ENCODE data around the gene ZBTB43.

Gene ZBTB43

GRCh38 chr9:126796758-126797157 lies 8.1 kb upstream of the ZBTB43 start:
- Histone ChIP-seq H3K9ac (ENCODE audit: low read depth, low read length) (no peak overlapping the region), H3K4me2 (ENCODE audit: insufficient read depth, low read length) (no peak overlapping the region), H3K27ac (ENCODE audit: low read length) (no peak overlapping the region), H3K9me3 (ENCODE audit: insufficient read depth, low read length, severe bottlenecking) (peaks cover 2% of the 10 kb centered on the region), H2AFZ (ENCODE audit: low read depth, low read length) (no peak overlapping the region), H3K4me3 (ENCODE audit: low read depth in 1 of 2, low read length in 2 of 2) (no peak overlapping the region), H3K27me3 (ENCODE audit: insufficient read depth, low read length, poor library complexity) (peaks cover 6% of the 10 kb centered on the region), H3K4me1 (ENCODE audit: insufficient read depth, low read length) (no peaks in the 10 kb centered on the region), H3K79me2 (ENCODE audit: insufficient read depth, low read length) (no peaks in the 10 kb centered on the region), H4K20me1 (ENCODE audit: insufficient read depth, low read length) (no peaks in the 10 kb centered on the region), H3K36me3 (ENCODE audit: insufficient read depth, low read length) (no peaks in the 10 kb centered on the region)
- ATAC-seq (ENCODE audit: insufficient read depth, low read depth): no peak
- no peak for TF ChIP-seq CTCF (IDR thresholded peaks at IDR 0.05; ENCODE audit: borderline replicate concordance, extremely low read depth, low read length, poor library complexity, severe bottlenecking)
- no peak for TF ChIP-seq EZH2 (IDR thresholded peaks at IDR 0.05; ENCODE audit: borderline replicate concordance, low read depth, low read length, severe bottlenecking)
- no peak for DNase-seq

- TF ChIP-seq EZH2 (IDR thresholded peaks at IDR 0.05; ENCODE audit: borderline replicate concordance, low read depth, low read length, severe bottlenecking) (no peak), CTCF (IDR thresholded peaks at IDR 0.05; ENCODE audit: borderline replicate concordance, extremely low read depth, low read length, poor library complexity, severe bottlenecking) (no peak)
- Histone ChIP-seq H3K9ac (ENCODE audit: low read depth, low read length) (no peak overlapping the region), H3K4me1 (ENCODE audit: insufficient read depth, low read length) (no peaks in the 10 kb centered on the region), H3K4me3 (ENCODE audit: low read depth in 1 of 2, low read length in 2 of 2) (no peak overlapping the region), H3K9me3 (ENCODE audit: insufficient read depth, low read length, severe bottlenecking) (peaks cover 2% of the 10 kb centered on the region), H3K4me2 (ENCODE audit: insufficient read depth, low read length) (no peak overlapping the region), H3K36me3 (ENCODE audit: insufficient read depth, low read length) (no peaks in the 10 kb centered on the region), H2AFZ (ENCODE audit: low read depth, low read length) (no peak overlapping the region), H3K79me2 (ENCODE audit: insufficient read depth, low read length) (no peaks in the 10 kb centered on the region), H3K27ac (ENCODE audit: low read length) (no peak overlapping the region), H4K20me1 (ENCODE audit: insufficient read depth, low read length) (no peaks in the 10 kb centered on the region), H3K27me3 (ENCODE audit: insufficient read depth, low read length, poor library complexity) (peaks cover under 1% of the 10 kb centered on the region)
- no peak for DNase-seq
- no peak for ATAC-seq (ENCODE audit: insufficient read depth, low read depth)
Measured at GRCh38 chr9:126797903-126798302, 6.9 kb upstream of the ZBTB43 start.

- Histone ChIP-seq H3K4me2 (ENCODE audit: insufficient read depth, low read length) (no peak overlapping the region), H2AFZ (ENCODE audit: low read depth, low read length) (no peak overlapping the region), H3K9ac (ENCODE audit: low read depth, low read length) (no peak overlapping the region), H3K79me2 (ENCODE audit: insufficient read depth, low read length) (no peaks in the 10 kb centered on the region), H3K9me3 (ENCODE audit: insufficient read depth, low read length, severe bottlenecking) (peaks cover 2% of the 10 kb centered on the region), H4K20me1 (ENCODE audit: insufficient read depth, low read length) (no peaks in the 10 kb centered on the region), H3K4me3 (ENCODE audit: low read depth in 1 of 2, low read length in 2 of 2) (no peak overlapping the region), H3K27ac (ENCODE audit: low read length) (no peak overlapping the region), H3K4me1 (ENCODE audit: insufficient read depth, low read length) (peaks cover under 1% of the 10 kb centered on the region; the same call in 1 of the 2 replicates), H3K27me3 (ENCODE audit: insufficient read depth, low read length, poor library complexity) (no peaks in the 10 kb centered on the region), H3K36me3 (ENCODE audit: insufficient read depth, low read length) (no peaks in the 10 kb centered on the region)
- DNase-seq: no peak
- TF ChIP-seq EZH2 (IDR thresholded peaks at IDR 0.05; ENCODE audit: borderline replicate concordance, low read depth, low read length, severe bottlenecking) (no peak), CTCF (IDR thresholded peaks at IDR 0.05; ENCODE audit: borderline replicate concordance, extremely low read depth, low read length, poor library complexity, severe bottlenecking) (no peak)
- ATAC-seq (ENCODE audit: insufficient read depth, low read depth): no peak
Measured at GRCh38 chr9:126799034-126799433, 5.8 kb upstream of the ZBTB43 start.
